GM12878 (cell line): ENCODE measurements around the gene LTA. TPM values are rescaled to one million over a fixed set of nuclear protein-coding genes. Genes with fewer than 3 reads are reported as not detected.

ENCODE experiments used
- ATAC-seq: fragments of 200-7000 bp; cut with Tn5 transposase; 3 replicates; pipeline ENCODE4 v1.9.1; 2020; ENCODE audit warnings: mild to moderate bottlenecking, moderate library complexity
- BruUV-seq: library from RNA; stranded (reverse); fragments of 400-500 nt; replicated peaks from 2 replicates; lab custom pipeline; 2021; lab: Mats Ljungman, UMichigan
- CTCF ChIA-PET: fragments of 300-600 bp; sonication (Branson Sonifier 250); formaldehyde crosslinking; extraction: SDS; loops from one replicate; lab custom pipeline; 2021; ENCODE audit warnings: inconsistent platforms; lab: Yijun Ruan, JAX
- POLR2A ChIA-PET: fragments of 350-600 bp; formaldehyde crosslinking; extraction: SDS; loops from one replicate; lab custom pipeline; 2021; ENCODE audit warnings: inconsistent platforms; lab: Charles Lee
- RAD21 ChIA-PET: fragments of 300-600 bp; sonication (Branson Sonifier 250); formaldehyde crosslinking; loops from one replicate; lab custom pipeline; 2023; ENCODE audit warnings: antibody characterized with exemption; ENCODE audit not compliant: unreplicated experiment; lab: Charles Lee
- SMC1A ChIA-PET: fragments of 300-600 bp; sonication (Branson Sonifier 250); formaldehyde crosslinking; loops from one replicate; lab custom pipeline; 2023; ENCODE audit not compliant: unreplicated experiment, uncharacterized antibody; lab: Charles Lee
- DNase-seq: peaks from one replicate; pipeline ENCODE4 v3.0.0-alpha.2; 2011; ENCODE audit warnings: low read depth, low spot score
- FAIRE-seq: peaks from 3 replicates; lab custom pipeline; 2011; peaks lifted over from hg19 to GRCh38; lab: Jason Lieb, UNC
- H2AFZ ChIP-seq: 2 replicates; pipeline ENCODE4 v1.6.0; 2011; ENCODE audit warnings: low read depth, low read length, control low read depth; ENCODE audit not compliant: control insufficient read depth
- H3K27ac ChIP-seq: 2 replicates; pipeline ENCODE4 v1.5.1; 2011; ENCODE audit warnings: control low read depth; ENCODE audit not compliant: control insufficient read depth, insufficient read depth
- H3K27me3 ChIP-seq, 2 experiments: replicated peaks in 1 of 2; 2 replicates each; pipeline versions ENCODE4 v1.6.0 to v1.6.1; 2011; ENCODE audit warnings: low read length in 1 of 2; ENCODE audit not compliant: control insufficient read depth in 2 of 2, insufficient read depth in 2 of 2
- H3K36me3 ChIP-seq, 2 experiments: 2 replicates each; pipeline ENCODE4 v1.5.1; 2011; ENCODE audit warnings: low read length in 1 of 2; ENCODE audit not compliant: control insufficient read depth in 2 of 2, insufficient read depth in 2 of 2
- H3K4me1 ChIP-seq: 2 replicates; pipeline ENCODE4 v1.6.1; 2011; ENCODE audit warnings: mild to moderate bottlenecking, low read length, moderate library complexity, mixed read lengths; ENCODE audit not compliant: control insufficient read depth, insufficient read depth
- H3K4me2 ChIP-seq: 2 replicates; pipeline ENCODE4 v1.6.0; 2011; ENCODE audit warnings: control low read depth; ENCODE audit not compliant: control insufficient read depth, insufficient read depth
- H3K4me3 ChIP-seq: fragments of 200-600 bp; sonication (generic); 2 replicates; pipeline ENCODE4 v1.5.1; 2016
- H3K79me2 ChIP-seq: 2 replicates; pipeline ENCODE4 v1.6.0; 2011; ENCODE audit warnings: low read length; ENCODE audit not compliant: control insufficient read depth, insufficient read depth
- H3K9ac ChIP-seq: 2 replicates; pipeline ENCODE4 v1.8.0; 2011; ENCODE audit warnings: low read length, control low read depth, mixed read lengths; ENCODE audit not compliant: control insufficient read depth, insufficient read depth
- H3K9me3 ChIP-seq: replicated peaks from 3 replicates; pipeline ENCODE4 v1.5.1; 2011; ENCODE audit warnings: mild to moderate bottlenecking, low read length; ENCODE audit not compliant: control insufficient read depth, insufficient read depth
- H4K20me1 ChIP-seq: 2 replicates; pipeline ENCODE4 v1.6.0; 2011; ENCODE audit not compliant: control insufficient read depth, insufficient read depth
- JUND ChIP-seq: IDR thresholded peaks from 2 replicates; pipeline ENCODE4 v1.6.1; 2012; ENCODE audit warnings: low read depth, mild to moderate bottlenecking, low read length, improper control_type of control experiment, moderate library complexity
- NBN ChIP-seq: fragments of 450-650 bp; IDR thresholded peaks from 2 replicates; pipeline ENCODE4 v1.6.1; 2016
- NR2C1 ChIP-seq: fragments of 450-650 bp; IDR thresholded peaks from 2 replicates; pipeline ENCODE4 v1.6.1; 2017; ENCODE audit warnings: antibody characterized with exemption, mild to moderate bottlenecking, moderate library complexity
- RELA ChIP-seq: fragments of 450-650 bp; IDR thresholded peaks from 2 replicates; pipeline ENCODE4 v1.8.0; 2014; ENCODE audit warnings: borderline replicate concordance; ENCODE audit not compliant: partially characterized antibody
- STAT3 ChIP-seq: IDR thresholded peaks from 2 replicates; pipeline ENCODE4 v1.6.1; 2011; ENCODE audit warnings: low read depth, low read length, improper control_type of control experiment
- SUZ12 ChIP-seq: fragments of 200-600 bp; sonication (generic); IDR thresholded peaks from one replicate; pipeline ENCODE4 v1.6.1; 2018; ENCODE audit warnings: antibody characterized with exemption, mild to moderate bottlenecking; ENCODE audit not compliant: unreplicated experiment
- ZNF274 ChIP-seq: IDR thresholded peaks from one replicate; pipeline ENCODE4 v1.8.0; 2011; ENCODE audit not compliant: insufficient read length, insufficient read depth
- ZSCAN29 ChIP-seq: fragments of 450-650 bp; IDR thresholded peaks from 2 replicates; pipeline ENCODE4 v1.6.1; 2017; ENCODE audit warnings: mild to moderate bottlenecking, moderate library complexity
- WGBS: methylation state at CpG from one replicate; pipeline ENCODE4 v1.1.6; 2016; ENCODE audit warnings: low lambda C conversion rate; ENCODE audit not compliant: insufficient replicate concordance, insufficient coverage; ENCODE audit errors: missing lambda C conversion rate; 5-methylcytosine and 5-hydroxymethylcytosine counted together
- in situ Hi-C: fragments of 300-500 bp; cut with MboI; formaldehyde crosslinking; loops from 9 replicates; pipeline ENCODE4 v1.14.3; 2018; ENCODE audit warnings: mixed read lengths
- intact Hi-C: fragments of 100-400 bp; cut with micrococcal nuclease; formaldehyde crosslinking; loops from one replicate; pipeline ENCODE4 v1.14.2; 2022; ENCODE audit not compliant: unreplicated experiment
- polyA plus RNA-seq, 11 experiments: library from polyadenylated mRNA; depleted of rRNA in 4 of 11; unstranded in 6 of 11; stranded (reverse) in 5 of 11; fragments of >200 nt; fragmentation: Nextera tagmentation in 4 of 11; fragmentation: Illumina TruSeq in 1 of 11; extraction: Ambion mirVana in 4 of 11; extraction: Trizol in 1 of 11; gene quantifications; 1 replicate in 1 of 11; 2 replicates in 10 of 11; pipeline versions ENCODE4 v1.2.1 to v1.2.3, GENCODE V29; 2011 to 2016; ENCODE audit warnings: inconsistent platforms in 2 of 11, missing spikeins in 2 of 11, low read depth in 1 of 11
- total RNA-seq, 4 experiments: library from RNA; depleted of rRNA in 3 of 4; stranded (reverse); fragments of >200 nt in 3 of 4; fragmentation: Illumina TruSeq in 1 of 4; extraction: Trizol in 1 of 4; gene quantifications; 2 replicates each; pipeline versions ENCODE4 v1.2.1 to v1.2.3, GENCODE V29; 2013 to 2021
- TF ChIP-seq, protein P1 (sequence below), 3 experiments: IDR thresholded peaks in 2 of 3; conservative IDR thresholded peaks in 1 of 3; 2 replicates each; pipeline ENCODE4 v1.5.1; 2011; ENCODE audit warnings: low read depth in 3 of 3, low read length in 3 of 3, mild to moderate bottlenecking in 3 of 3, control low read depth in 2 of 3, moderate library complexity in 2 of 3, inconsistent platforms in 1 of 3, mixed read lengths in 1 of 3; ENCODE audit not compliant: control insufficient read depth in 2 of 3, insufficient read depth in 1 of 3; ENCODE audit errors: extremely low read depth in 1 of 3
- TF ChIP-seq, protein P2 (sequence below): fragments of 450-650 bp; IDR thresholded peaks from 2 replicates; pipeline ENCODE4 v1.6.1; 2017; ENCODE audit warnings: antibody characterized with exemption, mild to moderate bottlenecking, moderate library complexity
- TF ChIP-seq, protein P3 (sequence below): fragments of 450-650 bp; IDR thresholded peaks from 2 replicates; pipeline ENCODE4 v1.6.1; 2014; ENCODE audit warnings: mild to moderate bottlenecking
- TF ChIP-seq, protein P4 (sequence below): fragments of 150-350 bp; IDR thresholded peaks from 2 replicates; pipeline ENCODE4 v1.6.1; 2016; ENCODE audit warnings: low read depth, low read length

LTA gene
- total and polyA plus RNA-seq, 10 of the 15 experiments (the other 5 are each of a cell fraction or from before 2014, with no cell fraction given), result 27.5 to 100 (median 75.1) TPM

DNA sequence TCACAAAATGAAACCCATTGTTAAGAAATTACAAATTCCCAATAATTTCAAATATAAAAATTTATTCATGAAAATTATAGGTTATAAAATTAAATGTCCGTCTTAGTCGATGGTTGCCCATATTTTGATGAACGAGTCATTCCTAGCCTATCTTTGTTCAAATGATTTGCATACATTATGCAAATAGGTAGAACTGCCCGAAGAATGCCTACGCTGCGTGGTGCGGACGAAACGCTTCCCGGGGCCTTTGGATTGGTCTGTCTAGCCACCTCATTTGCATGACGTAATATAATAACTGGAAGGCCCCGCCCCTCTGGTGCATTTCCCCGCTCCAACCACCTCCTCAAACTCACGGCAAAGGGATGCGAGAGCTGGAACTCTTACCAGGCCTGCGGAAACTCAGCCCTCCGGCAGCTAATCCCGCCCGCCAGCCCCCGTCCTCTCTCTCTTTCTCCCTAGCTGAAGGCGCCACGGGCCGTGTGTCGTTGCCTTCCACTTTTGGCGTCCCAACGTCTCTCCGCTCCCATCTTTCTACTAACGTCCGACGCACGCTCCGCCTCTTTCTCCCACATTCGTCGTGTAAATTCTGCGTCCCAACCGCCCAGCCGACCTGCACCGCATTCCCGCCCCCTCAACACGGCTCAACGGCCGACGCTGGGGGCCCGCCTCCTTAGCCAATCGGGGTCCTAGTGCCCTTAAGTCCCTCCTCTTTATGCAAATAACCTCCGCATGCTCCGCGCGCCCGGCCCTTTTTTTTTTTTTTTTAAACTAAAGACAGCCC is 47.9 kb downstream of the LTA start:
- H4K20me1 ChIP-seq, result peaks cover 4% of the 10 kb centered on the region; the same call in 1 of the 2 replicates
- peak overlapping the region; percentile 98 for H3K27ac ChIP-seq
- peak overlapping the region; percentile 77 for H3K9ac ChIP-seq
- peaks cover 48% of the 10 kb centered on the region for H3K79me2 ChIP-seq
- ChIA-PET CTCF (interaction anchor here (0.7 to 1.0 kb wide), 2 partner anchors 22 to 23 kb away, joined by 3 to 4 read pairs; no protein-coding TSS in a partner anchor), RAD21 (interaction anchor here (0.5 kb wide), 1 partner anchor 24 kb away, joined by 3 read pairs; no protein-coding TSS in a partner anchor), SMC1A (interaction anchor here (0.7 to 1.0 kb wide), 4 partner anchors 10 to 61 kb away, joined by 3 read pairs; partner anchors contain the start of genes GPANK1 and LY6G5C), POLR2A (interaction anchor here (0.6 to 1.0 kb wide), 7 partner anchors 40 to 163 kb away, joined by 3 to 4 read pairs (median 3); partner anchors contain the start of genes CLIC1, DDX39B and TNF)
- peak overlapping the region; percentile 77 for H2AFZ ChIP-seq
- H3K4me3 ChIP-seq, result peak overlapping the region; percentile 70
- intact Hi-C loops (loop anchor here (1.0 to 5.0 kb wide), 3 partner anchors 32 to 123 kb away; partner anchors contain the start of genes BAG6 and MICB), in situ Hi-C loops (no loop called here)
- FAIRE-seq (peak; percentile 94), DNase-seq (peak; percentile 96), ATAC-seq (peak; percentile 89)
- H3K27me3 ChIP-seq, result no peaks in the 10 kb centered on the region
- peak overlapping the region; percentile 80 for H3K4me2 ChIP-seq
- WGBS, result 0% methylated on average over 37 of the region's 50 CpGs
- peaks cover 21% of the 10 kb centered on the region for H3K4me1 ChIP-seq
- BruUV-seq, result TSS peak; percentile 97
- no peaks in the 10 kb centered on the region for H3K9me3 ChIP-seq
- H3K36me3 ChIP-seq, result peaks cover 11 to 20% of the 10 kb centered on the region in 2 experiments; a peak in 3 of 4 replicates
- TF ChIP-seq ZSCAN29 (no peak), NBN (peak; percentile 98), SUZ12 (no peak), RELA (peak; percentile 82), JUND (peak; percentile 37; the same call in 1 of the 2 replicates), STAT3 (no peak), ZNF274 (no peak), NR2C1 (no peak)
- TF ChIP-seq, protein P1, sequence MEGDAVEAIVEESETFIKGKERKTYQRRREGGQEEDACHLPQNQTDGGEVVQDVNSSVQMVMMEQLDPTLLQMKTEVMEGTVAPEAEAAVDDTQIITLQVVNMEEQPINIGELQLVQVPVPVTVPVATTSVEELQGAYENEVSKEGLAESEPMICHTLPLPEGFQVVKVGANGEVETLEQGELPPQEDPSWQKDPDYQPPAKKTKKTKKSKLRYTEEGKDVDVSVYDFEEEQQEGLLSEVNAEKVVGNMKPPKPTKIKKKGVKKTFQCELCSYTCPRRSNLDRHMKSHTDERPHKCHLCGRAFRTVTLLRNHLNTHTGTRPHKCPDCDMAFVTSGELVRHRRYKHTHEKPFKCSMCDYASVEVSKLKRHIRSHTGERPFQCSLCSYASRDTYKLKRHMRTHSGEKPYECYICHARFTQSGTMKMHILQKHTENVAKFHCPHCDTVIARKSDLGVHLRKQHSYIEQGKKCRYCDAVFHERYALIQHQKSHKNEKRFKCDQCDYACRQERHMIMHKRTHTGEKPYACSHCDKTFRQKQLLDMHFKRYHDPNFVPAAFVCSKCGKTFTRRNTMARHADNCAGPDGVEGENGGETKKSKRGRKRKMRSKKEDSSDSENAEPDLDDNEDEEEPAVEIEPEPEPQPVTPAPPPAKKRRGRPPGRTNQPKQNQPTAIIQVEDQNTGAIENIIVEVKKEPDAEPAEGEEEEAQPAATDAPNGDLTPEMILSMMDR (IDR thresholded peaks at IDR 0.05 in 2 of 3, conservative IDR thresholded peaks at IDR 0.05 in 1 of 3; ENCODE audit: control insufficient read depth in 2 of 3, extremely low read depth in 1 of 3, insufficient read depth in 1 of 3, low read depth in 3 of 3, low read length in 3 of 3), result no peak
- TF ChIP-seq, protein P2, sequence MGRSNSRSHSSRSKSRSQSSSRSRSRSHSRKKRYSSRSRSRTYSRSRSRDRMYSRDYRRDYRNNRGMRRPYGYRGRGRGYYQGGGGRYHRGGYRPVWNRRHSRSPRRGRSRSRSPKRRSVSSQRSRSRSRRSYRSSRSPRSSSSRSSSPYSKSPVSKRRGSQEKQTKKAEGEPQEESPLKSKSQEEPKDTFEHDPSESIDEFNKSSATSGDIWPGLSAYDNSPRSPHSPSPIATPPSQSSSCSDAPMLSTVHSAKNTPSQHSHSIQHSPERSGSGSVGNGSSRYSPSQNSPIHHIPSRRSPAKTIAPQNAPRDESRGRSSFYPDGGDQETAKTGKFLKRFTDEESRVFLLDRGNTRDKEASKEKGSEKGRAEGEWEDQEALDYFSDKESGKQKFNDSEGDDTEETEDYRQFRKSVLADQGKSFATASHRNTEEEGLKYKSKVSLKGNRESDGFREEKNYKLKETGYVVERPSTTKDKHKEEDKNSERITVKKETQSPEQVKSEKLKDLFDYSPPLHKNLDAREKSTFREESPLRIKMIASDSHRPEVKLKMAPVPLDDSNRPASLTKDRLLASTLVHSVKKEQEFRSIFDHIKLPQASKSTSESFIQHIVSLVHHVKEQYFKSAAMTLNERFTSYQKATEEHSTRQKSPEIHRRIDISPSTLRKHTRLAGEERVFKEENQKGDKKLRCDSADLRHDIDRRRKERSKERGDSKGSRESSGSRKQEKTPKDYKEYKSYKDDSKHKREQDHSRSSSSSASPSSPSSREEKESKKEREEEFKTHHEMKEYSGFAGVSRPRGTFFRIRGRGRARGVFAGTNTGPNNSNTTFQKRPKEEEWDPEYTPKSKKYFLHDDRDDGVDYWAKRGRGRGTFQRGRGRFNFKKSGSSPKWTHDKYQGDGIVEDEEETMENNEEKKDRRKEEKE, result no peak
- TF ChIP-seq, protein P3, sequence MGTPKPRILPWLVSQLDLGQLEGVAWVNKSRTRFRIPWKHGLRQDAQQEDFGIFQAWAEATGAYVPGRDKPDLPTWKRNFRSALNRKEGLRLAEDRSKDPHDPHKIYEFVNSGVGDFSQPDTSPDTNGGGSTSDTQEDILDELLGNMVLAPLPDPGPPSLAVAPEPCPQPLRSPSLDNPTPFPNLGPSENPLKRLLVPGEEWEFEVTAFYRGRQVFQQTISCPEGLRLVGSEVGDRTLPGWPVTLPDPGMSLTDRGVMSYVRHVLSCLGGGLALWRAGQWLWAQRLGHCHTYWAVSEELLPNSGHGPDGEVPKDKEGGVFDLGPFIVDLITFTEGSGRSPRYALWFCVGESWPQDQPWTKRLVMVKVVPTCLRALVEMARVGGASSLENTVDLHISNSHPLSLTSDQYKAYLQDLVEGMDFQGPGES, result no peak; the same call in 1 of the 2 replicates
- TF ChIP-seq, protein P4, sequence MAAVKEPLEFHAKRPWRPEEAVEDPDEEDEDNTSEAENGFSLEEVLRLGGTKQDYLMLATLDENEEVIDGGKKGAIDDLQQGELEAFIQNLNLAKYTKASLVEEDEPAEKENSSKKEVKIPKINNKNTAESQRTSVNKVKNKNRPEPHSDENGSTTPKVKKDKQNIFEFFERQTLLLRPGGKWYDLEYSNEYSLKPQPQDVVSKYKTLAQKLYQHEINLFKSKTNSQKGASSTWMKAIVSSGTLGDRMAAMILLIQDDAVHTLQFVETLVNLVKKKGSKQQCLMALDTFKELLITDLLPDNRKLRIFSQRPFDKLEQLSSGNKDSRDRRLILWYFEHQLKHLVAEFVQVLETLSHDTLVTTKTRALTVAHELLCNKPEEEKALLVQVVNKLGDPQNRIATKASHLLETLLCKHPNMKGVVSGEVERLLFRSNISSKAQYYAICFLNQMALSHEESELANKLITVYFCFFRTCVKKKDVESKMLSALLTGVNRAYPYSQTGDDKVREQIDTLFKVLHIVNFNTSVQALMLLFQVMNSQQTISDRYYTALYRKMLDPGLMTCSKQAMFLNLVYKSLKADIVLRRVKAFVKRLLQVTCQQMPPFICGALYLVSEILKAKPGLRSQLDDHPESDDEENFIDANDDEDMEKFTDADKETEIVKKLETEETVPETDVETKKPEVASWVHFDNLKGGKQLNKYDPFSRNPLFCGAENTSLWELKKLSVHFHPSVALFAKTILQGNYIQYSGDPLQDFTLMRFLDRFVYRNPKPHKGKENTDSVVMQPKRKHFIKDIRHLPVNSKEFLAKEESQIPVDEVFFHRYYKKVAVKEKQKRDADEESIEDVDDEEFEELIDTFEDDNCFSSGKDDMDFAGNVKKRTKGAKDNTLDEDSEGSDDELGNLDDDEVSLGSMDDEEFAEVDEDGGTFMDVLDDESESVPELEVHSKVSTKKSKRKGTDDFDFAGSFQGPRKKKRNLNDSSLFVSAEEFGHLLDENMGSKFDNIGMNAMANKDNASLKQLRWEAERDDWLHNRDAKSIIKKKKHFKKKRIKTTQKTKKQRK, result no peak
